Measurements from ENCODE around the gene NEDD4L. TPM values are rescaled to one million over a fixed set of nuclear protein-coding genes. Genes with fewer than 3 reads are reported as not detected.
"Not testable (repeated sequence)": the region's sequence is repeated elsewhere in the genome, so short reads cannot be mapped to it uniquely, and the experiment has no call there.

Gene NEDD4L
- total RNA-seq, 1 donor from 2014 or later, result 32.6 TPM

- no peak for ATAC-seq (ENCODE audit: low read depth)
- CTCF ChIA-PET, result interaction anchor here (1.4 kb wide), 1 partner anchor 9 kb away, joined by 3 read pairs; no protein-coding TSS in a partner anchor
- Mint-ChIP-seq H3K4me3 (no peak overlapping the region), H3K9me3 (no peaks in the 10 kb centered on the region), H3K36me3 (ENCODE audit: low read depth) (peaks cover 4% of the 10 kb centered on the region), H3K27me3 (no peaks in the 10 kb centered on the region), H3K4me1 (no peaks in the 10 kb centered on the region), H3K27ac (no peak overlapping the region)
- no peak for TF ChIP-seq CTCF (IDR thresholded peaks at IDR 0.05)
- POLR2A ChIA-PET, result no interaction called here
- no peak for DNase-seq
- intact Hi-C loops (cut with micrococcal nuclease), result no loop called here
Observed at GRCh38 chr18:58166278-58166844, 122.3 kb downstream of the NEDD4L start.

DNA sequence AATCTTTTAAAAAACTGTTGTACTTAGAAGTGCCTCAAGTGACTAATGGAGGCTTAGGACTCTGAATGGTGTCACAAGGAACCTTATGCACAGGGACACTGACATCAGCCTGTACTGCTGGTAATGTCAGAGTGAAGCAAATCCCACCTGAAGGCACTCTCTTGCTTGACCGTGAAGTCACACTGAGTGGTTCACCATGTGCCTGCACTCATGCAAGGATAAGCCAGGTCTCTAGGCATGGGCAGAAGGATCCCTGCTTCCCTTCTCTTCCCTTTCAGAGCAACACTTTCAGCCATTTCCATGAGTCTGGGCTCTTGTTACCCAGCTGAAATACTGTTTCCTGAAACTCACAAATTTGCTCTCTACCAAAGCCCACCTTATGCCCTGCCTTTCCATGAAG is 123.0 kb downstream of the NEDD4L start:
- ATAC-seq (ENCODE audit: low read depth) (no peak), DNase-seq (no peak)
- no peaks in the 10 kb centered on the region for H3K4me1 Mint-ChIP-seq
- no peaks in the 10 kb centered on the region for H3K27me3 Mint-ChIP-seq
- CTCF ChIA-PET, result no interaction called here
- H3K9me3 Mint-ChIP-seq, result no peaks in the 10 kb centered on the region
- TF ChIP-seq CTCF (IDR thresholded peaks at IDR 0.05), result no peak
- intact Hi-C loops (cut with micrococcal nuclease), result no loop called here
- no peak overlapping the region for H3K27ac Mint-ChIP-seq
- H3K4me3 Mint-ChIP-seq, result no peak overlapping the region
- POLR2A ChIA-PET, result no interaction called here
- H3K36me3 Mint-ChIP-seq (ENCODE audit: low read depth), result peaks cover 4% of the 10 kb centered on the region

- Mint-ChIP-seq H3K27me3 (no peaks in the 10 kb centered on the region), H3K27ac (no peak overlapping the region), H3K4me1 (no peaks in the 10 kb centered on the region), H3K9me3 (no peaks in the 10 kb centered on the region), H3K36me3 (ENCODE audit: low read depth) (peaks cover 4% of the 10 kb centered on the region), H3K4me3 (no peak overlapping the region)
- no peak for TF ChIP-seq CTCF (IDR thresholded peaks at IDR 0.05)
- ChIA-PET CTCF (no interaction called here), POLR2A (no interaction called here)
- intact Hi-C loops (cut with micrococcal nuclease), result no loop called here
- ATAC-seq (ENCODE audit: low read depth) (no peak), DNase-seq (no peak)
Observed at GRCh38 chr18:58168221-58168620, 124.2 kb downstream of the NEDD4L start.

GRCh38 chr18:58168993-58169392 is 125.0 kb downstream of the NEDD4L start:
- H3K4me1 Mint-ChIP-seq, result no peaks in the 10 kb centered on the region
- H3K4me3 Mint-ChIP-seq, result no peak overlapping the region
- CTCF ChIA-PET, result no interaction called here
- no peaks in the 10 kb centered on the region for H3K9me3 Mint-ChIP-seq
- no peak for TF ChIP-seq CTCF (IDR thresholded peaks at IDR 0.05)
- DNase-seq (no peak), ATAC-seq (ENCODE audit: low read depth) (no peak)
- peaks cover 4% of the 10 kb centered on the region for H3K36me3 Mint-ChIP-seq (ENCODE audit: low read depth)
- POLR2A ChIA-PET, result no interaction called here
- intact Hi-C loops (cut with micrococcal nuclease), result no loop called here
- no peaks in the 10 kb centered on the region for H3K27me3 Mint-ChIP-seq
- no peak overlapping the region for H3K27ac Mint-ChIP-seq

DNA sequence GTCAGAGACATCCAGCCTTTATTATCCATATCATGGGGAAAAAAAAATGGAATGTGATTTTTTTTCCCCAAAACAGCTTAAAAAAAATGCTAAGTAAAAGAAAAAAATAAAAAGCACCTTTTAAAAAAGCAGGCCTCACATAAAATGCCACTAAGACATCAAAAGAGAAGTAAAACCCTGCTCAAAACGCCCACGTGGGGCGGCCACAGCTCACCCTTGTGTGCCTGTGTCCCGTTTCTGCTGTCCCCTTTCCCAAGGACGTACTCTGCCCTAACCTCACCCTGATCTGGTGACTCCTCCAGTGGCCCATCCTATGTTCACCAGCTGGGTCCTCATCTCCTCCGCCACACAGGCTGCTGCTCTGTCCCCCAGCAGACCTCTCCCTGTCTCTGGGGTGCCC is 125.4 kb downstream of the NEDD4L start:
- H3K9me3 Mint-ChIP-seq, result no peaks in the 10 kb centered on the region
- ChIA-PET CTCF (no interaction called here), POLR2A (no interaction called here)
- peaks cover 4% of the 10 kb centered on the region for H3K36me3 Mint-ChIP-seq (ENCODE audit: low read depth)
- no peak for TF ChIP-seq CTCF (IDR thresholded peaks at IDR 0.05)
- intact Hi-C loops (cut with micrococcal nuclease), result no loop called here
- DNase-seq, result no peak
- no peak for ATAC-seq (ENCODE audit: low read depth)
- H3K4me3 Mint-ChIP-seq, result no peak overlapping the region
- no peaks in the 10 kb centered on the region for H3K27me3 Mint-ChIP-seq
- H3K4me1 Mint-ChIP-seq, result no peaks in the 10 kb centered on the region
- H3K27ac Mint-ChIP-seq, result no peak overlapping the region

- H3K4me1 Mint-ChIP-seq; DNase-seq; POLR2A ChIA-PET; intact Hi-C loops (cut with micrococcal nuclease); H3K4me3 Mint-ChIP-seq; CTCF ChIA-PET; H3K9me3 Mint-ChIP-seq; H3K27me3 Mint-ChIP-seq; H3K27ac Mint-ChIP-seq; ATAC-seq (ENCODE audit: low read depth); H3K36me3 Mint-ChIP-seq (ENCODE audit: low read depth): not testable (repeated sequence)
Observed at GRCh38 chr18:58170036-58170435, 126.0 kb downstream of the NEDD4L start.

Data from activated B cell treated with CpG ODN at 0.5 μM for 24 hours (primary cell).